Measurements from ENCODE around the gene PDE4A.
"Not testable (repeated sequence)": the region's sequence is repeated elsewhere in the genome, so short reads cannot be mapped to it uniquely, and the experiment has no call there.

Gene PDE4A

GRCh38 chr19:10462042-10462441 is 41.7 kb downstream of the PDE4A start:
- not testable (repeated sequence) for DNase-seq (ENCODE audit: low read depth)

GRCh38 chr19:10462557-10462956 is 42.2 kb downstream of the PDE4A start:
- no peak for DNase-seq (ENCODE audit: low read depth)

GRCh38 chr19:10464456-10464855 is 44.1 kb downstream of the PDE4A start:
- DNase-seq (ENCODE audit: low read depth) = no peak

GRCh38 chr19:10467104-10467706 is 46.9 kb downstream of the PDE4A start:
- DNase-seq (ENCODE audit: low read depth) = no peak

GRCh38 chr19:10468133-10468532 is 47.8 kb downstream of the PDE4A start:
- DNase-seq (ENCODE audit: low read depth) = no peak

GRCh38 chr19:10471909-10472308 is 51.6 kb downstream of the PDE4A start:
- no peak for DNase-seq (ENCODE audit: low read depth)

- DNase-seq (ENCODE audit: low read depth) = no peak
Observed at GRCh38 chr19:10473192-10473591, 52.9 kb downstream of the PDE4A start.

GRCh38 chr19:10474962-10475451 is 54.7 kb downstream of the PDE4A start:
- DNase-seq (ENCODE audit: low read depth) = no peak

- DNase-seq (ENCODE audit: low read depth) = no peak
Observed at GRCh38 chr19:10478476-10478875, 58.1 kb downstream of the PDE4A start.

GRCh38 chr19:10478903-10479384 is 58.6 kb downstream of the PDE4A start:
- DNase-seq (ENCODE audit: low read depth) = peak; percentile 88

- no peak for DNase-seq (ENCODE audit: low read depth)
Observed at GRCh38 chr19:10486551-10486950, 66.2 kb downstream of the PDE4A start.

- no peak for DNase-seq (ENCODE audit: low read depth)
Observed at GRCh38 chr19:10491472-10492047, 71.2 kb downstream of the PDE4A start.

- DNase-seq (ENCODE audit: low read depth) = no peak
Observed at GRCh38 chr19:10497371-10497770, 77.0 kb downstream of the PDE4A start.

- no peak for DNase-seq (ENCODE audit: low read depth)
Observed at GRCh38 chr19:10499550-10500246, 79.4 kb downstream of the PDE4A start.

- DNase-seq (ENCODE audit: low read depth) = no peak
Observed at GRCh38 chr19:10500247-10500592, 79.9 kb downstream of the PDE4A start.

- no peak for DNase-seq (ENCODE audit: low read depth)
Observed at GRCh38 chr19:10501971-10502523, 81.7 kb downstream of the PDE4A start.

- peak; percentile 78 for DNase-seq (ENCODE audit: low read depth)
Observed at GRCh38 chr19:10502524-10503001, 82.2 kb downstream of the PDE4A start.

- no peak for DNase-seq (ENCODE audit: low read depth)
Observed at GRCh38 chr19:10503002-10503789, 82.9 kb downstream of the PDE4A start, which contains the start of gene KEAP1. Gene KEAP1 (minus strand): TSS chr19:10503356. CDS start chr19:10500033, 3,323 bp downstream.

GRCh38 chr19:10505583-10506229 is 85.4 kb downstream of the PDE4A start:
- peak; percentile 68 for DNase-seq (ENCODE audit: low read depth)

- DNase-seq (ENCODE audit: low read depth) = no peak
Observed at GRCh38 chr19:10508036-10508435, 87.7 kb downstream of the PDE4A start.

GRCh38 chr19:10508707-10509106 is 88.4 kb downstream of the PDE4A start:
- DNase-seq (ENCODE audit: low read depth) = no peak

Data from T follicular helper cell (primary cell).